ENCODE measurements around the gene MRPS17. TPM values are rescaled to one million over a fixed set of nuclear protein-coding genes. Genes with fewer than 3 reads are reported as not detected.

MRPS17 gene
- total RNA-seq, 2 experiments from 2014 or later: 16.6 to 26.8 TPM

DNA sequence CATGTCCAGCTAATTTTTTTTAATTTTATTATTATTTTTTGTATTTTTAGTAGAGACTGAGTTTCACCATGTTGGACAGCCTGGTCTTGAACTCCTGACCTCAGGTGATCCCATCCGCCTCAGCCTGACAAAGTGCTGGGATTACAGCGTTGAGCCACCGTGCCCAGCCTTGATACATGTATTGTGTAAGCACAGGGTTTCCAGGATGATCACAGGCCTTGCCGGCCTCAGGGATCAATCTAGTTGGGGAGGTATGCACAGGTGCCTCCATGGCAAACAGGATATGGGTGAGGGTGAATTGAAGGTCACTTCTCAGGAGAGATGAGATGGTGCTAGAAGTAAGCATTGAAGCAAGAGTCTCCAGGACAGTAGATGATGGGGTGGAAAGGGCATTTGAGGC is 5.5 kb downstream of the MRPS17 start:
- H3K27ac Mint-ChIP-seq: no peak overlapping the region
- no peak for ATAC-seq
- DNase-seq: no peak
- H3K9me3 Mint-ChIP-seq (ENCODE audit: low read depth): no peaks in the 10 kb centered on the region
- POLR2A ChIA-PET: no interaction called here
- CTCF ChIA-PET: no interaction called here
- H3K4me1 Mint-ChIP-seq: peaks cover 14% of the 10 kb centered on the region
- no peak overlapping the region for H3K4me3 Mint-ChIP-seq
- H3K36me3 Mint-ChIP-seq (ENCODE audit: low read depth): peaks cover 48% of the 10 kb centered on the region
- no peaks in the 10 kb centered on the region for H3K27me3 Mint-ChIP-seq
- intact Hi-C loops (cut with DNase I, micrococcal nuclease): loop anchor here in 1 of 2 experiments (10.0 kb wide), 1 partner anchor 192 kb away; no protein-coding TSS in a partner anchor

DNA sequence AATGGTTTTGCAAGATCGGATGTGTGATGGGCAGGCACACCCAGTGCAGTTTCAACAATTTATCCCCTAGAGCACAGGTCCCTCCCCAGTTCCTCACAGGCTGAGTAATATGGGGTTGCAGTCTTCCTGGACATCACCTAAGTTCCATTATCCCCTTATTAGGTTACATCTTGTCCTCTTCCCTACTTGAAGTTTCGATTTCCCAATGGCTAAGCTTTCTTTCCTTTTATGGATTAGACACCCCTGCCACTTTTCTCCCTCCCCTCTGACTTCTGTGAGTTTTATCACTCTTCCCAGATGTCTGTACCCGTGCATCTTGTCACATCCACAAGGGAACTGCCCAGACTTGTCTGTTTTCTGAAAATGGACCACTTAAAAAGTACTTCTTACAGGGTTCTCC is 10.3 kb downstream of the MRPS17 start:
- ChIA-PET CTCF (interaction anchor here (0.6 kb wide), 1 partner anchor 16 kb away, joined by 4 read pairs; no protein-coding TSS in a partner anchor), POLR2A (no interaction called here)
- ATAC-seq (no peak), DNase-seq (no peak)
- intact Hi-C loops (cut with DNase I, micrococcal nuclease): loop anchor here in 1 of 2 experiments (5.0 kb wide), 1 partner anchor 320 kb away; no protein-coding TSS in a partner anchor
- Mint-ChIP-seq H3K9me3 (ENCODE audit: low read depth) (no peaks in the 10 kb centered on the region), H3K36me3 (ENCODE audit: low read depth) (peaks cover 18% of the 10 kb centered on the region), H3K27ac (no peak overlapping the region), H3K4me3 (no peak overlapping the region), H3K4me1 (peaks cover 23% of the 10 kb centered on the region), H3K27me3 (no peaks in the 10 kb centered on the region)

DNA sequence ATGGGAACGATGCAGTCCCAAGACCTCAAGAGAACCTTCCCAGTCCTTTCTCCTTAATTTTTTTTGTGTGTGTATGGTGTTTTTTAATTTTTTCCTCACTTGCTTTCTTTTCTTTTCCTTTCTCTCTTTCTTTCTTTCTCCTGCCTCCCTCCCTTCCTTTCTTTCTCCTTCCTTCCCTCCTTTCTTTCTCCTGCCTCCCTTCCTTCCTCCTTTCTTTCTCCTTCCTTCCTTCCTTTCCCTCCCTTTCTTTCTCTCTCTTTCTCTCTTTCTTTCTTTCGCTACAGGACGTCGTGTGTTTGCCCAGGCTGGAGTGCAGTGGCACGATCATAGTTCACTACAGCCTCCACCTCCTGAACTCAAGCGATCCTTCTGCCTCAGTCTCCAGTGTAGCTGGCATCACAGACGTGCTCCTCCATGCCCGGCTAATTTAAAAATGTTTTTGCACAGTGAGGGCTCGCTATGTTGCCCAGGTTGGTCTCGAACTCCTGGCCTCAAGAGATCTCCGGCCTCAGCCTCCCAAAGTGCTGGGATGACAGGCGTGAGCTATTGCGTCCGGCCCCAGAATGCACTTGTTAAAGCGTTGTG is 12.0 kb downstream of the MRPS17 start:
- no peaks in the 10 kb centered on the region for H3K27me3 Mint-ChIP-seq
- H3K4me3 Mint-ChIP-seq: peak overlapping the region; percentile 64
- POLR2A ChIA-PET: interaction anchor here (0.6 to 0.8 kb wide), 4 partner anchors 200 to 322 kb away, joined by 3 to 7 read pairs (median 4); no protein-coding TSS in a partner anchor
- DNase-seq (no peak), ATAC-seq (no peak)
- intact Hi-C loops (cut with DNase I, micrococcal nuclease): loop anchor here (1.0 to 5.0 kb wide), 7 partner anchors 12 to 322 kb away; partner anchors contain the start of genes MRPS17 (in 2 of the 2), CCT6A (in 1 of the 2), CHCHD2 (in 1 of the 2) and PSPH (in 1 of the 2)
- H3K36me3 Mint-ChIP-seq (ENCODE audit: low read depth): peaks cover 17% of the 10 kb centered on the region
- H3K4me1 Mint-ChIP-seq: peaks cover 28% of the 10 kb centered on the region
- peak overlapping the region; percentile 69 for H3K27ac Mint-ChIP-seq
- no peaks in the 10 kb centered on the region for H3K9me3 Mint-ChIP-seq (ENCODE audit: low read depth)
- CTCF ChIA-PET: interaction anchor here (0.5 to 1.9 kb wide), 5 partner anchors 8 to 396 kb away, joined by 3 to 4 read pairs (median 3); no protein-coding TSS in a partner anchor

DNA sequence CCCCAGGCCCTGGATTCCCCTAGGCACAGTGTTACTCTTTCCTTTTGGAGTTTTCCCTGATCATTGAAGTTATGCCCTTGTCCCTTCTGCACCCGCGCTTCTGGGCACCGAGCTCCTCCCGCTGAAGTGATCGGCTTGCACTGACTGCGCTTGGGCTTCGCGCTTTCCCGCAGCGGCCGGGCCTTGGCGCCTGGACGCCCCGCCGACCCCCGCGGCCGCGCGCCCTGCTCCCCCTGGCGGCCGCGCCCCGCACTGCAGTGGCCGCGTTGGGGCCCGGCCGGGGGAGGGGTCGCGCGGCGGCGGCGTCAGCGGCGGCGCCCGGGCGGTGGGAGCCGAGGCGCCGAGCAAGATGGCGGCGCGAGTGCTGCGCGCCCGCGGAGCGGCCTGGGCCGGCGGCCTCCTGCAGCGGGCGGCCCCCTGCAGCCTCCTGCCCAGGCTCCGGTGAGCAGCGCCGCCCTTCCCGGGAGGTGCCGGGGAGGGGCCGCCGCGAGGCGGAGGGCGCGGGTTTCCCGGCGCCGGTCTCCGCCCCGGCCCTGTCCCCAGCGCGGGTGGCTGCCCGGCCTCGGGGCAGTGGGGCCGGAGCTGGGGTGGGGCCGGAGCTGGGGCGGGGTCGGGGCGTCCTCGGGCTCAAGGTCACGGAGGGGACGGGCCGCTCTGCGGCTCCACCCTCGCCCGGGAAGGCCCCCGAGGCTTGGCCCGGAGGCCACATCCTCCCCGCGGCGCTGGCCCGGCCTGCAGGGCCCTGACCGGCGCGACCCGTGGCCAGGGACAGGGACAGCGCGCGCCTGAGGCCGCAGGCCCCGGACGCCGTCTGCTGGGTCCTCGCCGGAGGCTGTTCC is 12.8 kb downstream of the MRPS17 start, which contains the start of gene NIPSNAP2:
TSS of gene NIPSNAP2 (plus strand) at position 325 of the 839 bp plus-strand sequence. CDS start at position 350, 25 bp downstream.
- ATAC-seq (peak; percentile 92), DNase-seq (peak; percentile 81)
- POLR2A ChIA-PET: interaction anchor here (0.6 to 0.8 kb wide), 4 partner anchors 200 to 322 kb away, joined by 3 to 7 read pairs (median 4); no protein-coding TSS in a partner anchor
- CTCF ChIA-PET: interaction anchor here (0.5 to 1.9 kb wide), 12 partner anchors 9 to 397 kb away, joined by 3 to 6 read pairs (median 4); partner anchors contain the start of genes CCT6A and PSPH
- Mint-ChIP-seq H3K27me3 (no peaks in the 10 kb centered on the region), H3K36me3 (ENCODE audit: low read depth) (peaks cover 19% of the 10 kb centered on the region), H3K27ac (peak within 1 kb of the TSS; percentile 90), H3K4me3 (peak within 1 kb of the TSS; percentile 86), H3K9me3 (ENCODE audit: low read depth) (no peaks in the 10 kb centered on the region), H3K4me1 (peaks cover 33% of the 10 kb centered on the region)
- intact Hi-C loops (cut with DNase I, micrococcal nuclease): loop anchor here (1.0 to 5.0 kb wide), 8 partner anchors 13 to 323 kb away; partner anchors contain the start of genes CCT6A (in 2 of the 2), MRPS17 (in 2 of the 2), PSPH (in 2 of the 2) and CHCHD2 (in 1 of the 2)

DNA sequence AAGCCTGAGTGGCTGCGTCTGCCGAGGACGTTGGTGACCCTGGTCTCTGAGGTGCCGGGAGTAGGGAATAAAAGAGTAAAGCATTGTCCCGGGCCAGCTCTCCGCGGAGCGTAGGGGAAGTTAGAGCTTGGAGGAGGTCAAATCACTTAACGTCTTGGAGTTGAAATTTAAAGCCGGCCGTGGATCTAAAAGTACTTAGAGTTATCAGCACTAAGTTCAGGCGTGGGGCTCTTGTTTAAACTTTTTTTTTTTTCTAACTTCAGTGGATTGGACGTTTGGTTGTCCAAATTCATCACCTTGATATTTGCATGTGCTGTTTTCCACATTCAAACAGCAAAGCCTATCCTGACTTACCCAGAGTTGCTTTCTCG is 13.4 kb downstream of the MRPS17 start:
- no peaks in the 10 kb centered on the region for H3K9me3 Mint-ChIP-seq (ENCODE audit: low read depth)

DNA sequence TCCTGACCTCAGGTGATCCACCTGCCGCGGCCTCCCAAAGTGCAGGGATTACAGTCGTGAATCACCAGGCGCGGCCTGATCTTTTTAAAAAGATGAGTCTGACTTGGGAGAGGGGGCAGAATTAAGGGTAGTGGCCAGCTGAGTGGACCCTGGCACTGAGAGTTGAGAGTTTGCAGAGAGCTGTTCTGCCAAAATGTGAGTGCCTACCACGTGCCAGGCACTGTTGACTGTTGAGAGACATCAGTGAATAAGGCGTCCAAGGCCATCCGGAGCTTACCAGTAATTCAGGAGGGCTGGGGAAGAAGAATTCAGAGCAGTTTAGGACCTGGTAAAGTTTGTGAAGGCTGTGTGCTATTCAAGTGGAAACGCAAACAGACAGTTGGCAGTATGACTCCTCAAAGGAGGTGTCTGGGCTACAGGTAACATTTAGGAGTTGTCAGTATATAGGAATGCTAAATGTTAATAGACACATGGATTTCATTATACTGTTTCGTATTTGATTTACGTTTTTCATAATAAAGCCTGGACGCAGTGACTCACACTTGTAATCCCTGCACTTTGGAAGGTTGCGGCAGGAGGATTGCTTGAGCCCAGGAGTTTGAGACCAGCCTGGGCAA is 14.2 kb downstream of the MRPS17 start:
- intact Hi-C loops (cut with DNase I, micrococcal nuclease): loop anchor here in 1 of 2 experiments (5.0 kb wide), 1 partner anchor 86 kb away; the partner anchor contains the start of genes CCT6A and PSPH

More for the DNA sequence above, 13.4 kb downstream of the MRPS17 start:
- POLR2A ChIA-PET: no interaction called here
- intact Hi-C loops (cut with DNase I, micrococcal nuclease): loop anchor here in 1 of 2 experiments (5.0 kb wide), 1 partner anchor 87 kb away; the partner anchor contains the start of genes CCT6A and PSPH
- Mint-ChIP-seq H3K4me1 (peaks cover 36% of the 10 kb centered on the region), H3K4me3 (peak overlapping the region; percentile 86), H3K27ac (peak overlapping the region; percentile 90), H3K36me3 (ENCODE audit: low read depth) (peaks cover 19% of the 10 kb centered on the region), H3K27me3 (no peaks in the 10 kb centered on the region)
- ATAC-seq (no peak), DNase-seq (no peak)
- CTCF ChIA-PET: interaction anchor here (0.6 to 1.5 kb wide), 8 partner anchors 10 to 324 kb away, joined by 3 to 6 read pairs (median 4); partner anchors contain the start of genes CCT6A and PSPH

DNA sequence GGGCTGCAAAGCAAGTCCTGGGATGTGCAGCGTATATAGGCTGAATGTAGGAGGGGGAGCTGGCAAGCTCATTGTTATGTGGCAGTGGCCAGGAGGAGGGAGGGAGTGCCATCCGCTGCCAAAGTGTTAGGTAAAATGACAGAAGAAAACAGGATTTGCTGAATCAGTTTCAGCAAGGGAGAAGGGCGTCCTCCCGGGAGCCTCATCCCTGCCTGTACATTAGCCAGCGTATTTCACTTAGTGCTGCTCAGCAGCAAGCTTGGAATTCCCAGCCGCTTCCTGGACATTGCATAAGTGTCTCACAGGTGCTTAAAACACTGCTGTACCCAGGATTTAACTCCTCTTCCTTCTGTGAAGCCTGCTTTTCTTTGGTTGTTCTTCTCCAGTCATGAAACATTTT is 15.2 kb downstream of the MRPS17 start:
- ChIA-PET POLR2A (no interaction called here), CTCF (interaction anchor here (0.7 kb wide), 1 partner anchor 533 kb away, joined by 3 read pairs; no protein-coding TSS in a partner anchor)
- DNase-seq (no peak), ATAC-seq (no peak)
- Mint-ChIP-seq H3K36me3 (ENCODE audit: low read depth) (peaks cover 22% of the 10 kb centered on the region), H3K4me3 (no peak overlapping the region), H3K27me3 (no peaks in the 10 kb centered on the region), H3K4me1 (peaks cover 42% of the 10 kb centered on the region), H3K27ac (no peak overlapping the region), H3K9me3 (ENCODE audit: low read depth) (no peaks in the 10 kb centered on the region)
- intact Hi-C loops (cut with DNase I, micrococcal nuclease): loop anchor here in 1 of 2 experiments (5.0 kb wide), 1 partner anchor 85 kb away; the partner anchor contains the start of genes CCT6A and PSPH

More for the DNA sequence above, 14.2 kb downstream of the MRPS17 start:
- no peaks in the 10 kb centered on the region for H3K9me3 Mint-ChIP-seq (ENCODE audit: low read depth)
- peaks cover 40% of the 10 kb centered on the region for H3K4me1 Mint-ChIP-seq
- H3K27me3 Mint-ChIP-seq: no peaks in the 10 kb centered on the region
- peak overlapping the region; percentile 86 for H3K4me3 Mint-ChIP-seq
- CTCF ChIA-PET: interaction anchor here (1.5 kb wide), 1 partner anchor 11 kb away, joined by 6 read pairs; no protein-coding TSS in a partner anchor
- DNase-seq (no peak), ATAC-seq (no peak)
- peak overlapping the region; percentile 42 for H3K27ac Mint-ChIP-seq
- peaks cover 22% of the 10 kb centered on the region for H3K36me3 Mint-ChIP-seq (ENCODE audit: low read depth)
- POLR2A ChIA-PET: interaction anchor here (1.2 kb wide), 1 partner anchor 85 kb away, joined by 4 read pairs; the partner anchor contains the start of gene PSPH

DNA sequence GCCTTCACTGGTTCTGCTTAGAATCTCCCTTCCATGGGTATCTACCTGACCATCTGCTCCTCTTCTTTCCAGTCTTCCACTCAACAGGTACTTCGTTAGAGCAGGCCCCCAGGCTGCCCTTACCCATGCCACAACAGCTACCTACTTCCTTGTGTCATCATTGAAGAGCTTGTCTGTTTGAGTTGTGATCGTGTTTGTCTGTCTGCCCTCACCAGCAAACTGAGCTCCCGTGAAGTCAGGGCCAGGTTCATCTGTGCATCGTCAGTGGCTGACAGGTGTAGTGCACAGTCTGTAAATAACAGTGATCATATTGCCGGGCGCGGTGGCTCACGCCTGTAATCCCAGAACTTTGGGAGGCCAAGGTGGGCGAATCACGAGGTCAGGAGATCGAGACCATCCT is 17.7 kb downstream of the MRPS17 start:
- intact Hi-C loops (cut with DNase I, micrococcal nuclease): loop anchor here in 1 of 2 experiments (5.0 kb wide), 1 partner anchor 83 kb away; the partner anchor contains the start of genes CCT6A and PSPH
- no peak overlapping the region for H3K4me3 Mint-ChIP-seq
- H3K9me3 Mint-ChIP-seq (ENCODE audit: low read depth): no peaks in the 10 kb centered on the region
- DNase-seq (no peak), ATAC-seq (no peak)
- CTCF ChIA-PET: interaction anchor here (2.1 kb wide), 1 partner anchor 9 kb away, joined by 8 read pairs; no protein-coding TSS in a partner anchor
- no peak overlapping the region for H3K27ac Mint-ChIP-seq
- no peaks in the 10 kb centered on the region for H3K27me3 Mint-ChIP-seq
- H3K4me1 Mint-ChIP-seq: peaks cover 34% of the 10 kb centered on the region
- H3K36me3 Mint-ChIP-seq (ENCODE audit: low read depth): peaks cover 22% of the 10 kb centered on the region
- POLR2A ChIA-PET: no interaction called here

DNA sequence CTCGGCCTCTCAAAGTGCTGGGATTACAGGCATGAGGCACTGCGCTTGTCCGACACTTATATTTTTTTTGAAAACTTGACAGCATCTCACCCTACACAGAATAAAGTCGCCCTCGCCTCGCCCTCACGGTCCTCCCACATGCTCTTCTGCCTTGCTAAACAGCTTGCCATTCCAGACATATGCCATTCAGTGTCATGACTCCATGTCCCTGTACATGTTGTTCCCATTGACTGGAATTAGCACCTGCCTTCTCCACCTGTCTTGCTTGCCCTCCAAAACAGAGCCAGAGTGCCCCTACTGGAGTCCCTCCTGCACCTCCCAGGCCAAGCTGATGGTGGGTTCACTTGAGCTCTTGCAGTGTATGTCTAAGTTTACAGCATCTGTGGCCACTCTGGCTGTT is 18.9 kb downstream of the MRPS17 start:
- ChIA-PET CTCF (interaction anchor here (2.1 kb wide), 1 partner anchor 8 kb away, joined by 8 read pairs; no protein-coding TSS in a partner anchor), POLR2A (no interaction called here)
- H3K4me3 Mint-ChIP-seq: no peak overlapping the region
- no peak overlapping the region for H3K27ac Mint-ChIP-seq
- no peaks in the 10 kb centered on the region for H3K27me3 Mint-ChIP-seq
- H3K9me3 Mint-ChIP-seq (ENCODE audit: low read depth): no peaks in the 10 kb centered on the region
- DNase-seq (no peak), ATAC-seq (no peak)
- intact Hi-C loops (cut with DNase I, micrococcal nuclease): no loop called here
- peaks cover 22% of the 10 kb centered on the region for H3K36me3 Mint-ChIP-seq (ENCODE audit: low read depth)
- peaks cover 29% of the 10 kb centered on the region for H3K4me1 Mint-ChIP-seq

DNA sequence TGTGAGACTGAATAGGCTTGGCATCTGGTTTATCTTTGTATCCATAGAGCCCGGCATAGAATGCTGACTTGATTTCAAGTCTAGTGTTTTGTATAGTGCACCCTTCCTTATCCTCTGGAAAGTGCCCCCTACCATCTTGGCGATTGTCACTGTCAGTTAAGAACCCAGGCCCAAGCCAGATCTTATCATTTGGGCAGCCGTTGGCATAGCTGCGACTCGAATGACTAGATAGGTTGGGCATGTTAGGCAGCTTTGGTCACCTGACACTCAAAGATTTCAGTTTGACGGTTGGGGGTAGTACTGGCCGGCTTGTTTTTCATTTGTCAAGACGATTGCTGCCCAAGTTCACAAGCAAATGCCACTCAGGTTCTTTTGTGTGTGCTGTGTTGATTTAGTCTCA is 19.3 kb downstream of the MRPS17 start:
- Mint-ChIP-seq H3K4me3 (no peak overlapping the region), H3K27me3 (no peaks in the 10 kb centered on the region), H3K4me1 (peaks cover 25% of the 10 kb centered on the region), H3K9me3 (ENCODE audit: low read depth) (no peaks in the 10 kb centered on the region), H3K36me3 (ENCODE audit: low read depth) (peaks cover 19% of the 10 kb centered on the region), H3K27ac (peak overlapping the region; percentile 15)
- CTCF ChIA-PET: interaction anchor here (1.2 to 2.1 kb wide), 2 partner anchors 8 to 104 kb away, joined by 5 to 8 read pairs; no protein-coding TSS in a partner anchor
- intact Hi-C loops (cut with DNase I, micrococcal nuclease): no loop called here
- DNase-seq (no peak), ATAC-seq (no peak)
- POLR2A ChIA-PET: interaction anchor here (0.5 kb wide), 1 partner anchor 78 kb away, joined by 3 read pairs; no protein-coding TSS in a partner anchor
